Activated CD8-positive, alpha-beta memory T cell treated with anti-CD3 and anti-CD28 coated beads, Interleukin-2, amount 50 U/mL, for 24 hours (primary cell): ENCODE results near the gene AAK1.
"Not testable (repeated sequence)": the region's sequence is repeated elsewhere in the genome, so short reads cannot be mapped to it uniquely, and the experiment has no call there.

Experiments used
- DNase-seq: peaks from one replicate; pipeline ENCODE4 v3.0.0-alpha.2; 2020; ENCODE audit errors: extremely low read depth

AAK1 gene

GRCh38 chr2:69572641-69573040, 70.9 kb downstream of the AAK1 start:
- no peak for DNase-seq

- DNase-seq: no peak
Measured at GRCh38 chr2:69571189-69571588, 72.3 kb downstream of the AAK1 start.

GRCh38 chr2:69570474-69570873, 73.1 kb downstream of the AAK1 start:
- no peak for DNase-seq

GRCh38 chr2:69567909-69568300, 75.6 kb downstream of the AAK1 start:
- no peak for DNase-seq

- DNase-seq: no peak
Measured at GRCh38 chr2:69567157-69567908, 76.2 kb downstream of the AAK1 start.

GRCh38 chr2:69566669-69567068, 76.9 kb downstream of the AAK1 start:
- DNase-seq: no peak

- peak; percentile 43 for DNase-seq
Measured at GRCh38 chr2:69565431-69565839, 78.1 kb downstream of the AAK1 start.

GRCh38 chr2:69564604-69565003, 78.9 kb downstream of the AAK1 start:
- DNase-seq: no peak

GRCh38 chr2:69563021-69563420, 80.5 kb downstream of the AAK1 start:
- DNase-seq: no peak

GRCh38 chr2:69561101-69561500, 82.4 kb downstream of the AAK1 start:
- no peak for DNase-seq

GRCh38 chr2:69560147-69560482, 83.4 kb downstream of the AAK1 start:
- no peak for DNase-seq

- DNase-seq: no peak
Measured at GRCh38 chr2:69559442-69560146, 83.9 kb downstream of the AAK1 start.

- no peak for DNase-seq
Measured at GRCh38 chr2:69556008-69556407, 87.5 kb downstream of the AAK1 start.

- DNase-seq: no peak
Measured at GRCh38 chr2:69554981-69555380, 88.6 kb downstream of the AAK1 start.

GRCh38 chr2:69554568-69554967, 89.0 kb downstream of the AAK1 start:
- no peak for DNase-seq

- no peak for DNase-seq
Measured at GRCh38 chr2:69553991-69554390, 89.5 kb downstream of the AAK1 start.

GRCh38 chr2:69550511-69550910, 93.0 kb downstream of the AAK1 start:
- not testable (repeated sequence) for DNase-seq

GRCh38 chr2:69549421-69549820, 94.1 kb downstream of the AAK1 start:
- no peak for DNase-seq

- DNase-seq: no peak
Measured at GRCh38 chr2:69547984-69548715, 95.4 kb downstream of the AAK1 start.

- no peak for DNase-seq
Measured at GRCh38 chr2:69546646-69547045, 96.9 kb downstream of the AAK1 start.

GRCh38 chr2:69545477-69545932, 98.0 kb downstream of the AAK1 start:
- DNase-seq: no peak

- DNase-seq: no peak
Measured at GRCh38 chr2:69544951-69545350, 98.6 kb downstream of the AAK1 start.

- DNase-seq: no peak
Measured at GRCh38 chr2:69539549-69539908, 104.0 kb downstream of the AAK1 start.
